Subcutaneous abdominal adipose tissue (tissue), 5 donors: ENCODE data around the gene GPR137C.
A peak's percentile ranks its signal among the peaks of the same experiment; 100 is the strongest.

Experiments
- H3K27ac ChIP-seq: one replicate; pipeline ENCODE4 v1.7.0; 2013; ENCODE audit warnings: low read depth, mild to moderate bottlenecking, inconsistent platforms, low read length, moderate library complexity
- H3K27me3 ChIP-seq, 5 donors: one replicate each; pipeline ENCODE4 v1.7.0; 2013; ENCODE audit warnings: low read length in 5 of 5, inconsistent platforms in 1 of 5; ENCODE audit not compliant: control insufficient read depth in 5 of 5, insufficient read depth in 4 of 5
- H3K36me3 ChIP-seq, 5 donors: one replicate each; pipeline ENCODE4 v1.7.0; 2013; ENCODE audit warnings: low read length in 5 of 5; ENCODE audit not compliant: control insufficient read depth in 5 of 5, insufficient read depth in 5 of 5
- H3K4me1 ChIP-seq, 5 donors: one replicate each; pipeline ENCODE4 v1.7.0; 2013; ENCODE audit warnings: low read length in 5 of 5, mild to moderate bottlenecking in 3 of 5, moderate library complexity in 1 of 5; ENCODE audit not compliant: control insufficient read depth in 5 of 5, insufficient read depth in 5 of 5
- H3K4me3 ChIP-seq, 5 donors: one replicate each; pipeline ENCODE4 v1.7.0; 2013; ENCODE audit warnings: low read length in 5 of 5, low read depth in 1 of 5
- H3K9ac ChIP-seq, 5 donors: one replicate each; pipeline ENCODE4 v1.7.0; 2013; ENCODE audit warnings: low read length in 5 of 5, mild to moderate bottlenecking in 4 of 5, moderate library complexity in 3 of 5
- H3K9me3 ChIP-seq, 5 donors: one replicate each; pipeline ENCODE4 v1.7.0; 2013; ENCODE audit warnings: low read length in 5 of 5; ENCODE audit not compliant: control insufficient read depth in 5 of 5
- donor health status: healthy.
- donor health status: healthy.
- donor health status: healthy.
- donor health status: healthy.
- donor health status: healthy.

The GPR137C gene

GRCh38 chr14:52552063-52552988, at the start of gene GPR137C, which contains the start of gene TXNDC16:
Gene GPR137C (plus strand): TSS chr14:52552836. CDS start chr14:52553148, 312 bp downstream.
Gene TXNDC16 (minus strand): TSS chr14:52552505. CDS start chr14:52543557, 8,948 bp downstream.
- Histone ChIP-seq H3K9ac (peak within 1 kb of the TSS; percentile 74 to 79 (median 75)), H3K9me3 (no peaks in the 10 kb centered on the region), H3K27me3 (peaks cover 0 to 2% (median 0%) of the 10 kb centered on the region in 5 donors), H3K36me3 (no peaks in the 10 kb centered on the region), H3K4me1 (peaks cover 5 to 31% (median 24%) of the 10 kb centered on the region in 5 donors), H3K4me3 (peak within 1 kb of the TSS; percentile 86 to 98 (median 93)), H3K27ac (peak within 1 kb of the TSS; percentile 32)

- Histone ChIP-seq H3K36me3 (peaks cover 0 to 14% (median 0%) of the 10 kb centered on the region in 5 donors), H3K27me3 (no peaks in the 10 kb centered on the region), H3K27ac (no peak overlapping the region), H3K9ac (no peak overlapping the region), H3K9me3 (no peaks in the 10 kb centered on the region), H3K4me3 (no peak overlapping the region), H3K4me1 (no peaks in the 10 kb centered on the region)
These were observed 39.4 kb upstream of the GPR137C start for GRCh38 chr14:52513249-52513648.

DNA sequence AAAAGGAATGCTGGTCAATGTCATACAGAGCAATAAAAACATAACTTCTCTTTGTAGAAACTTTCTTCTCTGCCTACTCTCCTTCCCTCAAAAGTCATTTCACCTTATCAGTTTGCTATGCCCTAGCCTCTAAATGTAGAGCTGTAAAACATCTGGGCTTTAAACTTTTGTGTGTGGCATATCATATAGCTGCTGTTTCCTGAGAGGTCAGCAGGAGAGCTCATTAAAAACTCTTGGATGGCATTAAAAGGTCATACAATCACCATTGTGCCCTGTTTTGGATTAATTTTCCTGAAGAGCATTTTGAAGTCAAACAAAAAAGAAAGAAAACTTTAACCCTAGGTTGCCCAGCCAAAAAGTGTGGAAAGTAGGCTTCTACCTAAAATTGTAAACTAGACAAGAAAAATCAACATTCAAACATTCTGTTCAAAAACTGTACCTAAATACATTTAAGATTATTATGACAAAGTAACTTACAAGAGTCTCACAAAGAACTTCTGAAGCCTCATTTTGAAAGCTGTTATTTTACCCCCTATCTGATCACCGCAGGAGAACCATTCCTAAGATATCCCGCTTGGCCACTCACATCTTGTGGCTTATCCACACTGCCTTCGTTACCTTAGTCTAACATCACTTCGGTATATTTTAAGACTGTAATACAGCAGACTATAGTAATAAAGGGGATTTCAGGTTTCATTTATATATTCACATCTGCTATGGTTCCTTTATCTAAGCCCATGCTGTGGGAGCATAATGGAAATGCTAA, 38.4 kb upstream of the GPR137C start:
- Histone ChIP-seq H3K36me3 (peaks cover 0 to 14% (median 0%) of the 10 kb centered on the region in 5 donors), H3K4me1 (no peaks in the 10 kb centered on the region), H3K9ac (no peak overlapping the region), H3K9me3 (no peaks in the 10 kb centered on the region), H3K4me3 (no peak overlapping the region), H3K27me3 (no peaks in the 10 kb centered on the region), H3K27ac (no peak overlapping the region)

DNA sequence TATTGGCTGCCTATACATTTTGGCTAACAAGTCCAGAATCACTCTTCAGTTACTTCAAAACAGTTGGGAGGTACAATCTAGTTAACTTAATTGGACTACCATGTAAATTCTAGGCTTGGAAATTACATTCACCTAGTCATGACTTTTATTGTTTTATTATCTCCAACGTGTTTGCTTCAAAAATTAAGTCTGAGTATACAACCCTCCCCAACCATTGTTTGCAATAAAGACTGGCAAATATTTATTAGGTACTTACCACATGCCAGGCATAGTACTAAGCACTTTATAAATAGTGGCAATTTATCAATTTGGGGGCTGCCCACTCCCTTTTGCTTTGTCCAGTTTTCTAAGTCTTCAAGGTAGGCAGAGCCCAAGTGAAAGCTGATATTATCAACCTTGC, 30.6 kb upstream of the GPR137C start:
- no peaks in the 10 kb centered on the region for H3K9me3 ChIP-seq
- H3K27ac ChIP-seq, result no peak overlapping the region
- no peak overlapping the region for H3K9ac ChIP-seq
- H3K27me3 ChIP-seq, result no peaks in the 10 kb centered on the region
- H3K36me3 ChIP-seq, result peaks cover 0 to 5% (median 3%) of the 10 kb centered on the region in 5 donors
- no peak overlapping the region for H3K4me3 ChIP-seq
- H3K4me1 ChIP-seq, result peaks cover 0 to 2% (median 0%) of the 10 kb centered on the region in 5 donors

GRCh38 chr14:52522581-52523345, 29.9 kb upstream of the GPR137C start:
- Histone ChIP-seq H3K27ac (no peak overlapping the region), H3K27me3 (no peaks in the 10 kb centered on the region), H3K36me3 (peaks cover 0 to 9% (median 6%) of the 10 kb centered on the region in 5 donors), H3K4me3 (no peak overlapping the region), H3K9ac (peak overlapping the region in 1 of 5 donors; percentile 20), H3K4me1 (peaks cover 0 to 2% (median 0%) of the 10 kb centered on the region in 5 donors), H3K9me3 (no peaks in the 10 kb centered on the region)

DNA sequence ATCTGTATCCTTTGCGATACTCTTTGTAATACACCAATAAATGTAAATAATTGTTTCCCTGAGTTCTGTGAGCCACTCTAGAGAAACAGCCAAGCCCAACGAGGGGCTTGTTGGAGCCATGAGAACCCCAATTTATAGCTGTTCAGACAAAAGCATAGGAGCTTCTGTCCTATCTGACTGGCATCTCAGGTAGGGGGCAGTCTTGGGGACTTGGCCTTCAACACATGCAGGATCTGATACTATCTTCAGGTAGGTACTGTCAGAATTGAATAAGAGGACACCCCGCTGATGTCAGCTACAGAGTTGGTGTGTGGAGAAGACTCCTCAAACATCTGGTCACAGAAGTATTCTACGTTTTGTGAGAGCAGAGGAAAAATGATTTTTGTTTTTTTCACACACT, 25.6 kb upstream of the GPR137C start:
- peaks cover 0 to 2% (median 0%) of the 10 kb centered on the region in 5 donors for H3K4me1 ChIP-seq
- no peak overlapping the region for H3K4me3 ChIP-seq
- no peaks in the 10 kb centered on the region for H3K27me3 ChIP-seq

DNA sequence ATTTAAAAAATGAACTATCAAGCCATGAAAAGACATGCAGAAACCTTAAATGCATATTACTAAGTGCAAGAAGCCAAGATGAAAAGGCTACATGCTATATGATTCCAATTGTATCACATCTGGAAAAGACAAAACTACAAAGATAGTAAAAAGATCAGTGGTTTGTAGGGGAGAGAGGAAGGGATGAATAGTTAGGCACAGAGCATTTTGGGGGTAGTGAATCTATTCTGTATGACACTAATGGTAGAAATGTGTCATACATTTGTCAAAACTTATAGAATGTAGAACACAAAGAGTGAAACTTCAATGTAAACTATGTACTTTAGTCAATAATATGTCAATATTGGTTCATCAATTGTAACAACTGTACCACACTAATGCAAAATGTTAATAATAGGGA, 21.2 kb upstream of the GPR137C start:
- Histone ChIP-seq H3K4me1 (no peaks in the 10 kb centered on the region), H3K9ac (no peak overlapping the region), H3K4me3 (no peak overlapping the region), H3K36me3 (peaks cover 7 to 44% (median 34%) of the 10 kb centered on the region in 5 donors), H3K27ac (no peak overlapping the region), H3K9me3 (no peaks in the 10 kb centered on the region), H3K27me3 (no peaks in the 10 kb centered on the region)

More for the DNA sequence above, 25.6 kb upstream of the GPR137C start:
- Histone ChIP-seq H3K9ac (no peak overlapping the region), H3K9me3 (no peaks in the 10 kb centered on the region), H3K27ac (no peak overlapping the region), H3K36me3 (peaks cover 0 to 12% (median 5%) of the 10 kb centered on the region in 5 donors)

GRCh38 chr14:52536269-52536668, 16.4 kb upstream of the GPR137C start:
- H3K4me1 ChIP-seq, result no peaks in the 10 kb centered on the region
- no peaks in the 10 kb centered on the region for H3K9me3 ChIP-seq
- H3K9ac ChIP-seq, result no peak overlapping the region
- no peaks in the 10 kb centered on the region for H3K27me3 ChIP-seq
- H3K4me3 ChIP-seq, result no peak overlapping the region
- H3K27ac ChIP-seq, result no peak overlapping the region
- peaks cover 8 to 41% (median 35%) of the 10 kb centered on the region in 5 donors for H3K36me3 ChIP-seq

DNA sequence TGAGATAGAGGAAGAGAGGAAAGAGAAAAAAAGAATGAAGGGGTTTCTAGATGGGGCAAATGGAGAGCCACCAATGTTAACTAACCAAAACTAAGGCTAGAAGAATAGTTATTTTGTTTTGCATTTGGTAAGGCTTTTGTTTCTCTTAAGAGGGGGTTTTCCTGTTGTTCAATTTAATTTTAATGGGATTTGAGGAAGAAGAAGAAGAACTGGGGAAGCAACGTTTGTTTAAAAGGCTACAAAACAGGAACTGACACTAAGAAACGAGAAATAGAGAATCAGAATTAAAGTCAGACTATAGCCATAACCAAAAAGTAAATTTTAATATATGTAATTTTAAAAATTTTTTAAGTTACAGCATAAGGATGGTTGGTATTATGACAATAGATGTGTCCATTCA, 14.0 kb upstream of the GPR137C start:
- Histone ChIP-seq H3K9me3 (no peaks in the 10 kb centered on the region), H3K27me3 (no peaks in the 10 kb centered on the region), H3K4me3 (no peak overlapping the region), H3K36me3 (peaks cover 8 to 43% (median 31%) of the 10 kb centered on the region in 5 donors), H3K4me1 (no peaks in the 10 kb centered on the region), H3K27ac (no peak overlapping the region), H3K9ac (no peak overlapping the region)
